Measurements from ENCODE around the gene OTULINL. TPM values are rescaled to one million over a fixed set of nuclear protein-coding genes. Genes with fewer than 3 reads are reported as not detected.

Gene OTULINL
- total RNA-seq, 1 donor from 2014 or later = 7.5 TPM

DNA sequence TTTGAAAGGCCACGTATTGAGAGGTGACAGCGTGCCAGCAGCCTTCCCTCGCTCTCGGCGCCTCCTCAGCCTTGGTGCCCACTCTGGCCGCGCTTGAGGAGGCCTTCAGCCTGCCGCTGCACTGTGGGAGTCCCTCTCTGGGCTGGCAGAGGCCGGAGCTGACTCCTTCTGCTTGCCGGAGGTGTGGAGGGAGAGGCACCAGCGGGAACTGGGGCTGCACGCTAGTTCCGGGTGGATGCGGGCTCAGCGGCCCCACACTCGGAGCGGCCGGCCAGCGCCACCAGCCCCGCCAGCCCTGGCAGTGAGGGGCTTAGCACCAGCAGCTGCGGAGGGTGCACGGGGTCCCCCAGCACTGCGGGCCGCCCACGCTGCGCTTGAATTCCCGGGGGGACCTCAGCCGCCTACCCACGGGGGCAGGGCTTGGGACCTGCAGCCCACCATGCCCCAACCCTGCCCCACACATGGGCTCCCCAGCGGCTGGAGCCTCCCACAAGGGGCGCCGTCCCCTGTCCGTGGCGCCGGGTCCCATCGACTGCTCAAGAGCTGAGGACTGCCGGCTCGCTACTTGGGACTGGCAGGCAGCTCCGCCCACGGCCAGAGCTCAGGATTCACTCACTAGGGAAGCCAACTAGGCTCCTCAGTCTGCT lies 4.4 kb upstream of the OTULINL start:
- DNase-seq = no peak

DNA sequence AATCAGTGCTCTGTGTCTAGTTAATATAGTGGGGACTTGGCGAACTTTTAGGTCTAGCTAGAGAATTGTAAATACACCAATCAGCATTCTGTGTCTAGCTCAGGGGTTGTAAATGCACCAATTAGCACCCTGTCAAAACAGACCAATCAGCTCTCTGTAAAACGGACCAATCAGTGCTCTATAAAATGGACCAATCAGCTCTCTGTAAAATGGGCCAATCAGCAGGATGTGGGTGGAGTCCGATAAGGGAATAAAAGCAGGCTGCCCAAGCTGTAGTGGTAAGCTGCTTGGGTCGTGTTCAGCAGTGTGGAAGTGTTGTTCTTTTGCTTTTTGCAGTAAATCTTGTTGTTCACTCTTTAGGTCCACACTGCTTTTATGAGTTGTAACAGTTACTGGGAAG lies 3.6 kb upstream of the OTULINL start:
- no peak for DNase-seq

DNA sequence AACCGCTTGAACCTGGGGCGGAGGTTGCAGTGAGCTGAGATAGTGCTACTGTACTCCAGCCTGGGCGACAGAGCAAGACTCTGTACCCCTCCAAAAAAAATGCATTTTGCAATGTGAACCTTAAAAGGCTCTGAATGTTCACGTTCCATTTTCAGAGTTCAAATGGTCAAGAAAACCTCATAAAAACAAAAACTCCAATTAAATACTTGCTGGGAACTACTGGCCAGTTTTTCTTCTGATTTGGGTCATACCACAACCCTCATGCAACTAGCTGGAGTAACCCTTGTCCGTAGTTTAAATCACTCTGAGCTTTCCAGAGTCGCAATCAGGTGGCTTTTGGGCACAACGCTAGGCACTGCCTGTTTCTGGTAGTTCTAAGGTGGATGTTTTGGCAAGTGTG lies 2.3 kb upstream of the OTULINL start:
- no peak for DNase-seq

DNA sequence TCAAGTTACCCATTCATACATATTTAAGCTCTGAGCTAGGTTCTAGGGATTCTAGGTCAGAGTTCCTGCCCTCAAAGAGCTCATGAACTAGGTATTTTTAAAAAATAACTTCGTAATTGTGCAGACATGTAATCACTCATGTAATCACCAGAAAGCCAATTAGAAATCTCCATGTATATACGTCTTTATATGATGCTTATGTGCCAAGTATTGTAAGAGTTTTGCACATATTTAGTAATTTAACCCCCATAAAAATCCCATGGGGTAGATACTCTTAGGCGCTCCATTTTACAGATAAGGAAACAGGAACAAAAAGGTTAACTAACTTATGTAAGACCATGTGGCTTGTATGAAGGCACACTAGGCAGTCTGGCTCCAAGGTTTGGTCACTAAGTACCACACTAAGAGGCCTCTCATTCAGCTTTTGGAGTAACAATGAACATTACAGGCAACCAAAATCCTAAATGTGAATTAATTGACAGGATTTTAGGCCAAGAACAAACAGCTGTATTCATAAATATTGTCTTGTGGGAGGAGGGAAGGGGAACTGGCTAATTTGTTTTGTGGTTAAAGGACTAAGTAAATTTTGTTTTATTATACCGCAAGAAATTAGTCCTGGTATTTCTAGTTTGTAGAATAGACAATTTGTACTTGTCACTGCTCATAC lies 1.7 kb upstream of the OTULINL start:
- DNase-seq = no peak

DNA sequence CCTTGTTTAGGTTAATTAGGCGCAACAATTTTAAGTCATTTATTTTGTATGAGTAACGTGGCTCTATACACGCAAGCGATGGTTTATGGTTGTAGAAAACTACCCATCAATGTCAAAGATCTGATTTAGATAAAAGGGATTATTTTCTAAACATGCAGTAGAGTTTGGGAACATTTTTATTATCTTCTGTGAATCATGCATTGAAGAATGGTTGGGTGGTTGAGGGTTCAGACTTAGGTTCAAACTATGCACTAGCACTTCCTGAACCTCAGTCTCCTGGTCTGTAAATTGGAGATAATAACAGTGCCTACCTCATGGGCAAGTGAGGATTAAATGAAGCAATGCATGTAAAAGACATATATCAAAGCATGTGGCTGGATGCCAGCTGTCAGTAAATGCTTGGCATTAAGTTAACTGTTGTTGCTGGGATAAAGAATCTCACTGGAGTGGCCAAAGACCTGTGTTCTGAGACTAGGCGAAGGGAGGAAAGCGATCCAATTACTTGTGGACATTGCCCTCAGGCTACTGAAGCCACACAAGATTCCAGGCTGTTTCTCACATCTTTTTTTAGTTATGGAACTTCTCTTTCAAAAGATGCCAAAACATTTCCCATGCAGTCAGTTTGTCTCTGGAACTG lies 1.1 kb upstream of the OTULINL start:
- DNase-seq = no peak

DNA sequence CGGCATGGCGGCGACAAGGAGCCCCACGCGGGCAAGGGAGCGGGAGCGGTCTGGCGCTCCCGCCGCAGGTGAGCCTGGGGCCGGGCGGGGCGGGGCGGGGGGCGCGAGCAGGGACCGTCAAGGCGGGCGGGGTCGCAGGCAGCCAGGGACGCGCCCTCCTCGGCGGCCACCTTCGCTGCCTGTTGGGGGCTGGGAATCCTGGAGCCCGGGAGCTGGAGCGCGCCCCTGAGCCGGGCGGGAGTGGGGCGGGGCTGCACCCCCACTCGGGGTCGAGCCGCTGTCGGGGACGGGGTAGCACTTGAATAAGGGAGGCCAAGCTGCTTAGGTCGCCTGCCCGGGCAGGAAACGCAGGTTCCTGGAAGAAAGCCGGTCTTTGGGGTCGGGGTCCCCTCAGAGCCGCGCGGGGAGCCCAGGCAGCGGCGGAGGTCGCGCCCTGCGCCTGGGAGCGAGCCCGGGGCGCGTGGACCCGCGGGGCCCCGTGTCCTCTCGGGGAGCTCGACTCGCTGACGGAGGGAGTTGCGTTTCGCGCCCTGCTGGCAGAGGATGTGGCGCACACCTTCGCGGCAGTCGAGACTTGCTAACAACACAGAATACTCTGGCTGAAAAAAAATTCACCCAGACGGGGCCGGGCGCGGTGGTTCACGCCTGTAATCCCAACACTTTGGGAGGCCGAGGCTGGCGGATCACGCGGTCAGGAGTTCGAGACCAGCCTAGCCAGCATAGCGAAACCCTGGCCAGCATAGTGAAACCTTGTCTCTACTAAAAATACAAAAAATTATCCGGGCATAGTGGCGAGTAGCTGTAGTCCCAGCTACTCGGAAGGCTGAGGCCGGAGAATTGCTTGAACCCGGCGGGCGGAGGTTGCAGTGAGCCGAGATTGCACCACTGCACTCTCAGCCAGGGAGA lies 552 bp downstream of the OTULINL start:
- DNase-seq = no peak

DNA sequence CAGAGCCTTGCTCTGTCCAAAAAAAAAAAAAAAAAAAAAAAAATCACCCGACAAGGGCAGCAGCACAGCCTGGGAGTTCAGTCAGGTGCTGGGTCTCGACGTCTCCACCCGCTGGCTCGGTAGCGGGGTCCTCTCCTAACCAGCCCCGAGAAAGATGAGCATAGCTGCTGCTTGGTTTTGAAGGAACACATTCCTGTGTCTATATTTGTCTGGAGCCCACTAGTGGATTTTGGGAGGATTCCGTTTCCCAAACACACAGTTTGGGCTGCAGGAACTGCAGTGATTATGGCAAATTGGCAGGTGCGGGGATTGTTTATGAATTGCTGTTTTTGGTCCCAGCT lies 1.2 kb downstream of the OTULINL start:
- no peak for DNase-seq

DNA sequence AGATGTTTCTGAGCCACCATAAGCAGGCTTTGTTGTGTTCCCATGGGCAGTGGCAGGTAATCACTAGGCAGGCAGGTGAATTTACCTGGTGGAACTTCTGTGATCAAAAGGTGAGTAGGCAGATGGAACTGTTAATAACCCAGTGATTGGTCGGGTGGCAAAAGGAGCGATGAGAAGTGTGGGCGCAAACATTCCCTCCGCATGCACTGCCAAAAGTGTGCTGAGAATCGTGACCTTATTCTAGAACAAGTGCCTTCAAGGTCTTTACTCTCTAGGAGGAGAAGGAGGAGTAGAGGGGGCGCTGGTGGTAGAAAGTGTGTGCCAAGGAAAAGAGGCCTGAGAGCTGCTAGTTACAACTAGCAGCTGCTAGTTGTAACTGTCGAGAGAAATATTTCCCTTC lies 3.3 kb downstream of the OTULINL start:
- no peak for DNase-seq

DNA sequence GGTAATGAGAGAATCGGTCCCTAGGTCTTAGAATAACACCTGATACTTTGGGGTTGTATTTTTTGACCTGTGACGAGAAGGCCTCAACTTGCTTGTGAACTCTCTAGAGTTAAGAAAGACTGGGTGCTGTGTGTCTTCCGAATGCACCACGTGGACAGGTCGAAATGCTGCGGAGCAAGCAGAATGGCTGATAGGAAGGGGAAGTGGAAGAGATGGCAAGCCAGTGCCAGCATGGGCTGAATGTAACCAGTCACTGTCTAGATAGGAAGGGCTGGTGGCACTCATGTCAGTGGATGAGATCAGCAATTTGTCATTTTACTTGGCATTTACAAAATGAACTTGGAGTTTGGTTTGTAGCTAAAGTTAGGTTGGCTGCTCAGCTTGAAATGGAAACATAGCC lies 5.6 kb downstream of the OTULINL start:
- no peak for DNase-seq

DNA sequence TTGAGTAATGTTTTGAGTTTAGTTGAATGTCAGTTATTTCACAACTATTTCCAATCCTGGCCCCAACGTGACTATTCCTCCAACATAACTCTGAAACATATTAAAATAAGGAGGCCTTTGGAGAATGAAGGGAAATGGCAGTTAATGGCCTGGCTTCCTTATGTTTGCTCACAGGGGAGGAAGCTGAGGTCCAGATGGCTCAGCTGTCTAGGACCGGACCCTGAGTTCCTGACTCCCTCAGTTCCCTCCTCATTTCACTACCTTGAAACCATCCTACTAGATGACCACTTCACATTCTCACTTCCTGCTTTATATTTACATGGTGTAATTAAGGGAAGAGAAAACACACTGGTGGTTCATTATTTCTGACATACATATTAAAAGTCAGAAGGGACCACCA lies 6.6 kb downstream of the OTULINL start:
- DNase-seq = no peak

DNA sequence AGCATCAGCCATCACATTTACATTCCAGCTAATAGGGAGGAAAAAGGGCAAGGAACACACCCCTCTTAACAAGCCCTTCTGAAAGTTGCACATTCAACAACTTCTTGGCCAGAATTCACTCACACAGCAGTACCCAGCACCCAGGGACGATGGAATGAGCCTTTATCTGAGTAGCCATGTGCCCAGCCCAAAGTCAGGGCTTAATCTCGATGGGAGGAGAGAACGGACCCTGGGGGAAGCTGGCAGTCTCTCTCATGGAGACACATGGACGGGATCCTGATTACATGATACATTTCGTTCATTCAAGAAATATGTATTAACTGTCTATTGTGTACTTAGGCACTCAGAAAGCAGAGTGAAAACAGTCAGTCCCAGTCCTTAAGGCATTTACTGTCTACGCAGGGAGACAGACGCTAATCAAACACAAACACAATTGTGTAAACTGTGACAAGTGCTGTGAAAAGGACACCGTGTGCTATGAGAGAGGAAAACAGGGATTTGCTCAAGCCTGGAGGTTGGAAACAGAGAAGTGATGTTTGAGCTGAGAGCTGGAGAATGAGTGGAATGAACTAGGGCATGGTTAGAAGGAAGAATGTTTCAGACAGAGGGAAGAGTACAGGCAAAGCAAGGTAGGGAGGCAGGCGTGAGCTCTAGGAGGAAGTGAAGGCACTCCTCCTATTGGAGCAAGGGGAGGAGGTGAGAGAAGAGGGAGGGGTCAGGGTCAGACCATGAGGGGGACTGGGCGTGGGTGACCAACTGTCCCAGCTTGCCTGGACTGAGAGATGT lies 7.4 kb downstream of the OTULINL start:
- DNase-seq = no peak

DNA sequence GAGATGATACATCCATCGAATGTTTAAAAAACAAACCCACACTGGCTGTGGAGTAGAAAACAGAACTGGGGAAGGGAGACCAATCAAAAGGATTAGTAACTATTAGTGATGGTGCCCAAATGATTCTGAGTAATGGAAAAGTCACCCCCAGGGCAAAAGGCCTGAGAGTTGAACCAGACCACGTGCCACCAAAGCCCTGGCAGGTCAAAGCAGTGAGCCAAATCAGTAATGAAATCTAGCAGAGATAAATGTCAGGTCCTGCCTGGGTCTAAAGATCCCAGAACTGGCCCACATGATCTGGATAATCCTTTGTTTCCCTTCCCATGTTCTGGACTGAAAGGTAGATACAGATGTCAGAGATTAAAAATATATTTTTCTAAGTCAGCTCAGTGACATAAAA lies 9.4 kb downstream of the OTULINL start:
- DNase-seq = no peak

DNA sequence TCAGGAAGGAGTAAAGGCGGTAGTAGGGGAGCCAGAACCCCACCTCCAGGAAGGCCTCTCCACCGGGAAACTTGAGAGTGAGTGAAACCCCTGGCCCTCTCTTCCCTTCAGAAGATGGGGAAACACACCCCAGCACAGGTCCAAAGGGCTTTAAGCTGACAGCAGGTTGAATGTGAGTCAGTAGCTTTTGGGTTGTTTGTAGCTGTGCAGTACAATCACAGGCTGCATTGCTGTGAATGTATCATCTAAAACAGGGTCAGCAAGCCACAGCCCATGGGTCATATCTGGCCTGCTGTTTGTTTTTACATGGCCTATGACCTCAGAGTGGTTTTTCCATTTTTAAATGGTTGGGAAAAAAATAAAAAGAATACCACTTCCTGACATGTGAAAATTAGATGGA lies 10.0 kb downstream of the OTULINL start:
- no peak for DNase-seq

DNA sequence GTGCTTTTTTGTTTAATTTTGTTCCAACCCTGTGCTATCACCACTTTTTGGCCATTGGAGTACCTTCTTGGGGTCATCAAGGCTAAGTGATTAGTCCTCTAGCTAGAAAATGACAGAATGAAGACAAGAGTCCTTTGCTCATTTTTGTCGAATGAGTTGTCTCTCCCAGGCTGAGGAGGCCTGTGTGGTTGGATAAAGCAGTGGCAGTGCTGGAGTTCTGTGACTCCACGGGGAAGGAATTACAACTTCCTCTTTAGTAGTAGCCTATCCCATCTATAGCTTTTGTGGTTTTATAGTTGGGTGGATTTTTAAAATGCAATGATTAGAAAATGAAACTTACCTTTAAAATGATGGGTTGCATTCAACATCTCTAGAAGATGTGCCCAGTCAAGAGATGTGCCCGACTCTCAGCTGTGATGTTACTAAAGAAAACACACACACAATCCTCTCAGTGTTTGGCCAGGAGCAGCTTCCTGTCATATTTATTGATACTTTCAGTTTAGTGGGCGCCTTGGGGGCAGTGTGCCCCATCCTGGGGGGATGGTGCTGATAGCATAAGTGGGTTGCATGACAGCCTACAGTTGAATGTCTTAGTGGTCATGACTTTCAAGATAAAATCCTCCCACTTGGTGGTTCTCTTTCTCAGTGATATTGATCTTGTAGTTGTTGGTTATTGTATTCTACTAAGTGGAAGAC lies 11.9 kb downstream of the OTULINL start:
- DNase-seq = no peak

DNA sequence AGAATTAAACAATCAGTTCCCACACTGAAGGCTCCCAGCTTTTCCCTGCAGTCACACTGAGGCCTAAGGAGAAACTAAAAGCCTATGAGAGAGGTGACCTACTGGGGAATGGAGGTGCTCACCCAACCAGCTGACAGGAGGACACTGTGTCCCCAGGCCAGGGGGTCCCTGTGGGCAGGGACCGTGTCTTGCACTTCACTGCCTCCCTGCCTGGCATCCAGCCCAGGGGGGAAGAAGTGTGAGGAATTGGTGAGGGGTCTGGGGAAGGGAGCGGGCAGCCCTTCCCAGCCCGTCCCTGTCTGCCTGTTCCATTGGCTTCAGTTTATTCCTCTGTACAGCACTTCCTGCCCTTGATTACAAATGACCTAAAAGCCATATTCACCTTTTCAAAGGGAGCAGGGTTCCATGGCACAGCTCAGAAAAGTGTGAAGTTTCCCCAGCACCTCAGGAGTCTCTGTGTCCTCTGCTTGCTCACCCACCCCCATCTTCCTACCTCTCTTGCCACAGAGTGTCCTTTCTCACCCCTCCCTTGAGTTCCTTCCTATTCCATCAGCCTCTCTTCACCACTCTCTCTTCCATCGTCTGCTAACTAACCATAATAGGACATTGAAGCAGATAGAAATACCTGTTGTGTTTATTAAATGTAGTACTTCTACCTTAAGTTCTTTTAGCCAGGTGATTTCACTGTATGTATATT lies 12.9 kb downstream of the OTULINL start:
- no peak for DNase-seq

DNA sequence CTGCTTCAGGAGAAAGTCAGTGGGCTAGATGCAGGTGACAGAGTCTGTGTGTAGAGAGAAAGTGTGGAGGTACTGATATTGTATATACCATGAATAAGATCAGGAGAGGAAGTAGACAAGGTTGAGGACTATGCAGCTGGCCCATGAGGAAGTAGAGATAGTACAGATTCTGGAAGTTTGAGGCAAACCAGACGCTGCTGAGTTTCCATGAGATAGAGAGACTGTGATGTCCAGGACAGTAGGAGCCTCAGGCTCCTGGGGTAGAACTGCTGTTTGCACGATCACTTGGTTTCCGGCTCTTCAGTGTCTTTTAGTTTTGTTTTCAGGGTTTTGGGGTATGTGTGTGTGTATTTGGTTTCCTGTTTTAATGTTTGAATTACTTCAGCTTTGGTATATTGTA lies 13.6 kb downstream of the OTULINL start:
- no peak for DNase-seq

DNA sequence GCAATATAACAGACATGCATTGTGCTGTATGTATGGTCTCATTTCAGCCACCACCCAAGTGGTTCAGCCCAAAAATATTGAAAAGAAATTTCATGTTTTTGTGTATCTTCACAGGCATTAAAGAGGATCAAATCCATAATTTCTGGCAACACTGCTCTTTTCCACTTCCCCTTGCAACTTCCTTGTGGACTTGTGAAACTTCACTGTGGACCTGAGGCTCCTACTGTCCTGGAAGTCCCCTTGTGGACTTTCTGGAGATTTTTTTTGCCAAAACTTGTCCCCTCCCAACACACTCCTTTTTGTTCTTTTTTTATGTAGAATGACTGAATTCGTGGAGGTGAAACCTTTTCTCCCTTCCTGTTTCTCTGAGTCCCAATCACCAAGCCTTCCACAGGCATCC lies 14.3 kb downstream of the OTULINL start:
- DNase-seq = no peak

DNA sequence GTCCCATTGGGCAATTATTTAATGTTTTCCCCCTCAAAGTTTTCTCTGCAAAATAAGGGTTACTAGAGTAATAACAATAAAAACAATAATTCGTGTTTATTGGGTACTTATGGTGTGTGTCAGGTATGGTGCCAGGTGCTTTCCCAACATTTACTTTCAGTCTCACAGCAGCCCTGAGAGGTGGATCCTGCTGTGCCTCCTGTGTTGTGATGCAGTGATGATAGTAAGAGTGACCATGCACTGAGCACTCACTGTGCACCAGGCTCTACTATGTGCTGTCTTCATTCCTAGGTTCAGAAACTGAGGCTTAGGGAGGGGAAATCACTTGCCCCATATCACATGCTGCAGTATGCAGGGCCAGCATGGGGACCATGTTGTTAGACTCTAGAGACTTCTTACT lies 15.5 kb downstream of the OTULINL start:
- no peak for DNase-seq

DNA sequence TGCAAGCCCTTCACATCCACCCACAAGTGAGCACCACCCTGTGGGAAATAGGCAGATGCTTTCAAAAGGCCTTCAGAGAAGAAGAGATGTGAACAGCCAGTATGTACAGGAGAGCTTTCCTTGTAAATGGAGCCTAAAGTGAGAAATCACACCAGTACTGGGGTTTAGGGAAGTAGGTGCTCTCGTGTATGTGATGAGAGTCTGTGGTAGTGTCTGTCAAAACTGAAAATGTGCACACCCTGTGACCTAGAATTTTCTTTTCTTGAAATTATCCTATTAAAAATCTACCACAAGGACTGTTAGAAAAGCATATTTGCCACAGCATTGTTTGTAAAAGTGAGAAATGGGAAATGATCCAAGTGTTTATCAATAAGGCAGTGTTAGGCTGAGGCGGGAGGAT lies 16.6 kb downstream of the OTULINL start:
- no peak for DNase-seq

DNA sequence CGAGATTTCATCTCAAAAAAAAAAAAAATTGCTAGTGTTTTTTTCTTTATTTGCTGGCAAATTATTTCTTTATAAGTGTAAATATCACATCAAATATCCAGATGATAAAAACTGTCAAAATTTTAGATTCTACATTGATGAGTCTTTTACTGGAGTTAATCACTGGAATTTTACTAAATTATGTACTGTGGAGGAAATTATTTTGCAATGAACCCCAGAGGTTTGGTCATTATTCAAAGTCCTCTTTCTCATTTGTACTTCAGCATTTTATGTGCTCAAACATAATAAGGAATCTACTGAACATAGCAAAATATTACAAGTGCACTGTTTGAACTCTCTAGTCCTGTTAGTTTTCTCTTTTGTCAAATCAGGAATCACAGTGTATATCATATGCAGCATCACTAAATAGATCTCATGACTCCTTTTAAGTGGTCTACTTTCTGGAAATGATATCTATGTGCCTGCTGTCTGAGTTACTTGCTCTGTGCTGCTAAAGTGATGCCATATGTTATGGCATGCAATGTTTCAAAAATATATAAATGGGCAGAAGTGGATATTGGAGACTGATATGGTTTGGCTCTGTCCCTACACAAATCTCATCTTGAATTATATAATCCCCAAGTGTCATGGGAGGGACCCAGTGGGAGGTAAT lies 18.0 kb downstream of the OTULINL start:
- DNase-seq = no peak

All from skin of body (tissue), 2 donors.